Activated CD8-positive, alpha-beta memory T cell treated with anti-CD3 and anti-CD28 coated beads for 48 hours (primary cell): ENCODE measurements around the gene FAM171A2.

Source experiments
- DNase-seq, 3 experiments: peaks; one replicate each; pipeline ENCODE4 v3.0.0-alpha.2; 2020; ENCODE audit warnings: low read depth in 2 of 3, low spot score in 2 of 3

The FAM171A2 gene

GRCh38 chr17:44361292-44362260, 2.1 kb downstream of the FAM171A2 start:
- DNase-seq, result no peak

- DNase-seq, result no peak
Measured at GRCh38 chr17:44360826-44361225, 2.8 kb downstream of the FAM171A2 start.

GRCh38 chr17:44360144-44360533, 3.5 kb downstream of the FAM171A2 start:
- no peak for DNase-seq

DNA sequence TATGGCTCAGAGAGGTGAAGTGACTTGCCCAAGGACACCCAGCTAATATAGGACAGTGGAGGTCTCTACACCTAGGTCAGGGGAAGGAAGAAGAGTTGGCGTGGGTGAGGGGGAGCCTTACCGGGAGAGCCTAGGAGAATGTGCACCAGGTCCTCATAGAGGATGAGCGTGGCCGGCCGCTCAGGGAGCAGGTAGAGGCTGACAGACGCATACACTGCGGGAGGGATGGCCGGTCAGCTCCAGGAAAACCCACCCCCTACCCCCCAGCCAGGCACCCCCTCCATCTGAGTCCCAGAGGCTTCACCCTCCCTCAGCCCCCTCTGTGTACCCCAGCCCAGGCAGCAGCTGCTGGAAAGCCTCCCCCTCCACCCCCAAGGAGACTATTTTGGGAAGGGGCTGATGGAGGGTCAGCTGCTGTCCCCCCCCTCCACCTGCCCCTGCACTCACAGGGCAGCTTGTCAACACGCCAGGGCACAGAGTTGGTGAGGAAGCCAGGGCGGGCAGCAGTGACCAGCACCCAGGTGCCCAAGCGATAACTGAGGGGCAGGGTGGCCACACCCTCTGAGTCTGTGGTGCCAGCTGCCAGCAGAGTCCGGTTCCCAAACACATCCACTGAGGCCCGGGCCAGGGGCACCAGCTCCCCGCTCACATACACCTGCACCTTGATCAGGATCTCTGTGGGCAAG, 4.1 kb downstream of the FAM171A2 start:
- DNase-seq, result no peak

GRCh38 chr17:44359006-44359405, 4.6 kb downstream of the FAM171A2 start:
- no peak for DNase-seq

GRCh38 chr17:44358066-44358465, 5.6 kb downstream of the FAM171A2 start:
- no peak for DNase-seq

DNA sequence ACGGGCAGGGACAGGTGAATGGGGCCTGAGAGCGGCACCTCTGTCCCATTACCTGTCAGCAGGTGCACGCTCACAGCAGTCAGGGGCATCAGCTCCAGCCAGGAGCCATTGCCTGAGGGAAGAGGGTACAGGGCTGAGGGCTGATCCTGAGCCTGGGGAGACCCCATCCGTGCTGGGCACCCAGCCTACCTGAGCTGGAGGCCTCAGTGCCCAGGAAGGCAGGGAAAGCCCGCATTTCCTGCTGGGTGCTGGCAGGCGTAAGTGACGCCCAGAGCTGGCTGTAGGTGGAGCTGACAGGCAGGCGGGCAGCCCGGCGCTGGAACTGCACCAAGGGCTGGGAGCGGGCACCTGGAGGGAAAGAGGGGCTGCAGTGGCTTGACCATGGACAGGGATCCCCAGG, 7.4 kb downstream of the FAM171A2 start:
- no peak for DNase-seq

GRCh38 chr17:44355642-44356099, 8.0 kb downstream of the FAM171A2 start:
- no peak for DNase-seq

DNA sequence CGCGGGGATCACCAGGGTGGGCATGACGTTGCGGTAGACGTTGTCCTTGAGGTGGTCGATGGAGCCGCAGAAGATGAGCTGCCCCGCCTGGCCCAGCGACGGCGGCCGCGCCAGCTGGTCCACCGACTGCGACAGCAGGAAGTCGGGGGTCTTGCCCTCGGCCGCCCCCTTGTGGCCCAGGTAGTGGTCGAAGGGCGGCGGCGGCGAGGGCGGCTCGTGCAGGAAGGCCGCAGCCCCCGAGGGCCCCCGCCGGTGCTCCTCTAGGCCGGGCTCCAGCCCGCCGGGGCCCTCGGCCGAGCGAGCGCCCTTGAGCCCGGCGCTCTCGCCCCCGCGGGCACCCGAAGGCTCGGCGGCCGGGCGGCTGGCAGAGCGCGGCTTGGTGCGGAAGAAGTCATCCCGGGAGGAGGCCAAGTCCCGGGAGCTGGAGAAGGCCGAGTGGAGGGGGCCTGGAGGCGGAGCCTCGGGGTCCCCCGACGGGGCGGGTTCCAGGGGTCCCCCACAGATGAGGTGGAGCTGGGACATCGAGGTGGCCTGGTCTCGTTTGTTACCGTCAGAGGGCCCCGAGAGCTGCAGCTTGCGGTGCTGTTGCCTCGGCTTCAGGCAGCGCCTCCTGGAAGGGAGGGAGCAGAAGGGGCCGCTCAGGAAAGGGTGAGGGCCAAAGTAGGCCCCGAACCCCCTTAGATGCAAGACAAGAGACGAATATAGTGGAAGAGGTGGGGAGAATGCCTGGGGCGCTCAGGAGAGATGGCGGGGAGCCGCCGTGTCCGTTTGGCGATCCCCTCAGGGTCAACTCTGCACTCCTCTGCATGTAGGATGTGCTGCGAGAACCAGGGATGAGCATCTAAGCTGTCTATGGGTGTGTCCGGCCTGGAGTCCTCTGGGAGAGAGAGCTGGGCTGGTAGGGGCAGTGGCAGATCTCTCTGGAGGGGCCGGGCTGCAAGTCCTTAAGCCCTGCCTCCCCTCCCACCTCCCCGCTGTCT, 8.8 kb downstream of the FAM171A2 start:
- DNase-seq, result peak in 1 of 3 experiments; percentile 46

DNA sequence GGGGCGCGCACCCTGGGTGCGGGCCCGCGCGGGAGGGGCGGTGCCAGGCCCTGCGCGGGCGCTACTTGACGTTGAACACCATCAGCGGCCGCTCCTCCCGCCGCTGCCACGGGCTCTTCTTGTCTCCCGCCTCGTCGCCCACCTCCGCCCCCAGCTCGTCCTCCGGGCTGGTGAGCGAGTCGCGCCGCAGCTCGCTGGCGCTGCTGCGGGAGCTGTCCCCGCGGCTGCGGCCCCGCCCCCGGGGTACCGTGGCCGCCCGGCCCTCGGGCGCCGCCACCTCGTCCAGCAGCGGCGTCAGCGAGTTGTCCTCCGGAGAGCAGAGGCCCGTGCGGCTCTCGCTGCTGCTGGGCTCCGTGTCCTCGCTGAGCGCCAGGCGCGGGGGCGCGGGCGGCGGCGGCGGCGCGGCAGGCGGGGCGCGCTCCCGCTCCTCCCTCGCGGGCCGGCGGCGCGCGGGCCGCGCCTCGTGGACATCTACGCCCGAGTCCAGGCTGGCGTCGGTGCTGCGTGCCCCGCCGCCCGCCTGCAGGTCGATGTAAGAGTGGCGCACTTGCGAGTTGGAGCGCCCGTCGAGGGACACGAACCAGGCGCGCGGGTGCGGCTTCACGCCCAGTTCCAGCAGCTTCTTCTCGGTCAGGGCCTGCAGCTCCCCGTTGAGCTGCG, 9.9 kb downstream of the FAM171A2 start:
- DNase-seq, result no peak

DNA sequence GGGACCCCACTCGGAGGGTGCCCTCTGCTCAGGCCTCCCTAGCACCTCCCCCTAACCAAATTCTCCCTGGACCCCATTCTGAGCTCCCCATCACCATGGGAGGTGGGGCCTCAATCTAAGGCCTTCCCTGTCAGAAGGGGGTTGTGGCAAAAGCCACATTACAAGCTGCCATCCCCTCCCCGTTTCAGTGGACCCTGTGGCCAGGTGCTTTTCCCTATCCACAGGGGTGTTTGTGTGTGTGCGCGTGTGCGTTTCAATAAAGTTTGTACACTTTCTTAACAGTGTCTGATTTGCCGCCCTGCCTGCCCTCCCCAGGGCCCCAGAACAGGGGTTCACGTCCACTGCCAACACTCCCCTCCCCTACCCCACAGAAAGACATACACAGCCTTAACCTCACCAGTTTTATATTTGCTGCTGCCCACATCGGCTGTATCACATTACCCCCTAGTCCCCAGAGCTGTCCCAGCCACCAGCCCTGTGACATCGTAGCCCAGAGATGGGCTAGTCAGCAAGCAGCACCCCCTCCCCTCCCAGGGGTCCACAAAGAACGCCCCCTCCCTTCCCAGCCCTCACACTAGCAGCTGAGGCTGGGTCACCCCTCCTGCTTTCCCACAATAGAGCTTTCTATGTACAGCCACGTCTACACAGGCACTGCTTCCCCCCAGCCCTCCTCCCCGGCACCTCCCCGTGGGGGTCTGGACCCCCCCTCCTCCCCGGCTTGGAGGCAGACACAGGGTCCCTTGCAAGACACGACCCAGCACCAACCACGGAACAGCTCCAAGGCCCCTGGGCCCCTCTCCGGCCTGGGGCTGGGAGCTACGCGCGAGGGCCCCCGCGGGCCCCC, 10.6 kb downstream of the FAM171A2 start:
- no peak for DNase-seq

- DNase-seq, result no peak
Measured at GRCh38 chr17:44351961-44352827, 11.5 kb downstream of the FAM171A2 start.

DNA sequence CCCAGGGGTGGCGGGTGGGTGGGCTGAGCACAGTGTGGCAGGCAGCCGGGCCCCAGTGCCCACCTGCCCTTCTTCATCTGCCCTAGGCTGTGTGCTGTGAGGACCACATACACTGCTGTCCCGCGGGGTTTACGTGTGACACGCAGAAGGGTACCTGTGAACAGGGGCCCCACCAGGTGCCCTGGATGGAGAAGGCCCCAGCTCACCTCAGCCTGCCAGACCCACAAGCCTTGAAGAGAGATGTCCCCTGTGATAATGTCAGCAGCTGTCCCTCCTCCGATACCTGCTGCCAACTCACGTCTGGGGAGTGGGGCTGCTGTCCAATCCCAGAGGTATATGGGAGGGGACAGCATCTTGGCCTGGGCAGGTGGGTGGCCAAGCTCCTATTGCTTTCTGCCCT, 12.2 kb downstream of the FAM171A2 start:
- no peak for DNase-seq

DNA sequence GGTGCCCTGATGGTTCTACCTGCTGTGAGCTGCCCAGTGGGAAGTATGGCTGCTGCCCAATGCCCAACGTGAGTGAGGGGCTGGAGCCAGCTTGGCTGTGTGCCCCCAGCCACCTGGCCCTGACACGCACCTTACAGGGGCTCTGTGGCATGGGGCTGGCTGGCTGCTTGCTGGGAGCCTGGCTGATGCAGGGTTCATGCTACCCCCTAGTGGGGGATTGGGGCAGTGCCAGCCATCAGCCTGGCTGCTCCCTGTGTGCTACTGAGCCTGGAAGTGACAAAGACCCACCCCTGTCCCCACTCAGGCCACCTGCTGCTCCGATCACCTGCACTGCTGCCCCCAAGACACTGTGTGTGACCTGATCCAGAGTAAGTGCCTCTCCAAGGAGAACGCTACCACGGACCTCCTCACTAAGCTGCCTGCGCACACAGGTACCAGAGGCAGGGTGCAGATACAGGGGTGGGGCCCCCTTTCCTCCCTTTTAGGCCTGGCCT, 12.9 kb downstream of the FAM171A2 start:
- DNase-seq, result peak in 2 of 3 experiments; percentile 45 to 56

GRCh38 chr17:44349553-44350070, 14.0 kb downstream of the FAM171A2 start:
- DNase-seq, result no peak

GRCh38 chr17:44348988-44349364, 14.7 kb downstream of the FAM171A2 start:
- no peak for DNase-seq

DNA sequence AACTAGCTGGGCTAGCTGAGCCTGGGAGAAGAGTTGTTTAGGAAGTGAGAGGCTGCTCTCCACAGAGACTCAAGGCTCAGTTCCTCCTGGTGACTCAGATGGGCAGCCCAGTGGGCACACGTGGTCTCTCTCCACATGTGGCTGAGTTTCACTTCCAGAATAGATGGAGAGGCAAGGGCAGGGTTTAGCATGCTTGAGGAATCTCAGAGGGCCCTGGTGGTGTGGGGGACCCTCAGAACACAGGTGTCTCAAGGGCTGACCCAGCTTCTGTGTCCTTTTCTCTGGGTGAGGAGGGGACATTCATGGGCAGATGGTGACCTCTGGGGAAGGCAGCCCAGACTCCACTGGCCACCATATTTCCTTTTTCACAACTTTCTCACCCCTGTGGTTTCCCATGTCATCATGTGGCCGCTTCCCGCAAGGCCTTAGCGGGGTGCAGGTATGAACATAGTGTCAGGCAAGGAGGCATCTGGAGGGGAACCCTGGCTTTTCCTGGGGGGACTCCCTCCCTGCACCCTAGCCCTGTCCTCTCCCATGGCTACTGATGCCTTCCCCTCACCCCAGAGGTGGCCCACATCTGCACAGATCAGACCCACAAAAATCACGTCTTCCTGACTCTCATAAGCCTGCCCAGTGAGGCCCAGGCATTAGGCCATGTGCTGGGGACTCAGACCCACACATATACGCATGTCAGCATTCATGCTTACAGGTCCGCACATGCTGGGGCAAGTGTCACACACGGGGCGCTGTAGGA, 15.2 kb downstream of the FAM171A2 start:
- no peak for DNase-seq
